Left lung (tissue), 10 donors: Measurements from ENCODE around the gene CDH22. TPM values are rescaled to one million over a fixed set of nuclear protein-coding genes. Genes with fewer than 3 reads are reported as not detected.

ENCODE experiments used
- ATAC-seq: fragments of 200-7000 bp; cut with Tn5 transposase; one replicate; pipeline ENCODE4 v1.9.1; 2020; ENCODE audit warnings: moderate library complexity
- DNase-seq, 4 donors: peaks; one replicate each; pipeline ENCODE4 v3.0.0-alpha.2; 2013 to 2020
- H3K27ac ChIP-seq, 2 donors: fragments of 200-600 bp; sonication (generic) in 1 of 2; one replicate each; pipeline versions ENCODE4 v1.5.0 to v1.8.0; 2020 to 2021
- H3K27me3 ChIP-seq, 2 donors: fragments of 200-600 bp; sonication (generic) in 1 of 2; one replicate each; pipeline versions ENCODE4 v1.5.0 to v1.8.0; 2020 to 2021
- H3K36me3 ChIP-seq, 2 donors: fragments of 200-600 bp; sonication (generic) in 1 of 2; one replicate each; pipeline versions ENCODE4 v1.5.0 to v1.8.0; 2020 to 2021
- H3K4me1 ChIP-seq, 2 donors: fragments of 200-600 bp; one replicate each; pipeline ENCODE4 v1.8.0; 2021
- H3K4me3 ChIP-seq, 2 donors: fragments of 200-600 bp; sonication (generic) in 1 of 2; one replicate each; pipeline versions ENCODE4 v1.5.0 to v1.8.0; 2020 to 2021; ENCODE audit warnings: mild to moderate bottlenecking in 1 of 2
- H3K9me3 ChIP-seq, 2 donors: fragments of 200-600 bp; sonication (generic) in 1 of 2; one replicate each; pipeline versions ENCODE4 v1.5.0 to v1.8.0; 2020 to 2021
- intact Hi-C, 2 donors: fragments of 100-400 bp; cut with DNase I; formaldehyde crosslinking; loops; one replicate each; pipeline versions ENCODE4 v1.11.2 to v1.14.2; 2022
- polyA plus RNA-seq, 6 donors: library from polyadenylated mRNA; unstranded; fragments of 120-200 nt; gene quantifications; one replicate each; pipeline ENCODE4 v1.2.1, GENCODE V29; 2013; ENCODE audit not compliant: insufficient read length in 6 of 6
- total RNA-seq, 2 donors: library from RNA; stranded (reverse); fragmentation: NEBNext Ultra II Directional; extraction: Animal tissue kit (Norgen Biotek cat#: 25700); gene quantifications; one replicate each; pipeline ENCODE4 v1.2.1, GENCODE V29; 2021
- TF ChIP-seq, protein P1 (sequence below), 2 donors: fragments of 200-600 bp; sonication (generic) in 1 of 2; IDR thresholded peaks; one replicate each; pipeline versions ENCODE4 v1.5.0 to v1.8.0; 2021; ENCODE audit warnings: antibody characterized with exemption in 2 of 2
- donor health status: DM: no; HTN: yes; CAD: no.
- donor health status: DM: no; HTN: no; CAD: no.

CDH22 gene
- total and polyA plus RNA-seq, 8 donors: 0.06 to 0.26 (median 0.08) TPM; not detected in 2

DNA sequence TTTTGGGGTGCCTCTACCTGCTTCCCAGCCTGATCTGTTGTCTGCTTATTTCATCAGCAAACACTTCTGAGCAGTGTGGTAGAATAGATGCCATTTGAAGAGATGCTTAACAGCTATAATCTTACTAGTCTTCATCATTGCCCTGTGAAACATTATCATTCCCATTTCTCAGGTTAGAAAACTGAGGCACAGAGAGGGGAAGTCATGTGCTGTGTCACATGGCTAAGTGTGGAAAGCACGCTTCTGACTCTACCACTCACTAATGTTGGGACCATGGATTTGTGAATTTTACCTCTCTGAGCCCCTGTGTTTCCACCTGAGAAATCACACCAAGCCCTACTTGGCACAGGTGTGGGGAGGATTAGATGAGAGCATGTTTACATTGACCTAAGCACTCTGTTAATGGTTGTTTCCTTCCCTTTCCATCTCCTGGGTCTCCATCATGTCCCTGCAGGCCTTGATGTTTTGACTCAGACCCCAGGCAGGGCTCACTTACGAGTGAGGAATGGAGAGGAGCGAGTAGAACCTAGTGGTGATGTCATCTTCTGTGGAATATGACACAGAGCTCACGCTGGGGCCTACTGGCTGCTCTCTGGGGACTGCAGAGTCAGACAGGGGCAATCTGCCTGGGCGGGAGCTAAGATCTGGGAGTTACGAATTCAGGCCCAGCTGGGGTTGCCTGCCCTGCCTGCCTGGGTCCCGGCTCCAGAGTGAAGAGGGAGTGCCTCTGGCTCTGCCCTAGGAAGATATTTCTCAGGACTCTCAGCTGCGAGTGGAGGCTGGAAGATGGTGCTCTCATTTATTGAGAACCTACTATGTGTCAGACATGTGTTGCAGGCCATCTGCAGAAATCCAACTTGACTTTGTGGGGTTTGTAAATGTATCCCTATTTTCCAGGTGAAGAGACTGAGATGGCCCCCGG, 64.3 kb downstream of the CDH22 start:
- TF ChIP-seq, protein P1, sequence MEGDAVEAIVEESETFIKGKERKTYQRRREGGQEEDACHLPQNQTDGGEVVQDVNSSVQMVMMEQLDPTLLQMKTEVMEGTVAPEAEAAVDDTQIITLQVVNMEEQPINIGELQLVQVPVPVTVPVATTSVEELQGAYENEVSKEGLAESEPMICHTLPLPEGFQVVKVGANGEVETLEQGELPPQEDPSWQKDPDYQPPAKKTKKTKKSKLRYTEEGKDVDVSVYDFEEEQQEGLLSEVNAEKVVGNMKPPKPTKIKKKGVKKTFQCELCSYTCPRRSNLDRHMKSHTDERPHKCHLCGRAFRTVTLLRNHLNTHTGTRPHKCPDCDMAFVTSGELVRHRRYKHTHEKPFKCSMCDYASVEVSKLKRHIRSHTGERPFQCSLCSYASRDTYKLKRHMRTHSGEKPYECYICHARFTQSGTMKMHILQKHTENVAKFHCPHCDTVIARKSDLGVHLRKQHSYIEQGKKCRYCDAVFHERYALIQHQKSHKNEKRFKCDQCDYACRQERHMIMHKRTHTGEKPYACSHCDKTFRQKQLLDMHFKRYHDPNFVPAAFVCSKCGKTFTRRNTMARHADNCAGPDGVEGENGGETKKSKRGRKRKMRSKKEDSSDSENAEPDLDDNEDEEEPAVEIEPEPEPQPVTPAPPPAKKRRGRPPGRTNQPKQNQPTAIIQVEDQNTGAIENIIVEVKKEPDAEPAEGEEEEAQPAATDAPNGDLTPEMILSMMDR (IDR thresholded peaks at IDR 0.05): no peak
- intact Hi-C loops: no loop called here
- ATAC-seq: no peak
- Histone ChIP-seq H3K36me3 (no peaks in the 10 kb centered on the region), H3K4me3 (no peak overlapping the region), H3K27ac (no peak overlapping the region), H3K4me1 (no peaks in the 10 kb centered on the region), H3K9me3 (no peaks in the 10 kb centered on the region), H3K27me3 (peaks cover 15 to 99% of the 10 kb centered on the region in 2 donors)
- DNase-seq: no peak

DNA sequence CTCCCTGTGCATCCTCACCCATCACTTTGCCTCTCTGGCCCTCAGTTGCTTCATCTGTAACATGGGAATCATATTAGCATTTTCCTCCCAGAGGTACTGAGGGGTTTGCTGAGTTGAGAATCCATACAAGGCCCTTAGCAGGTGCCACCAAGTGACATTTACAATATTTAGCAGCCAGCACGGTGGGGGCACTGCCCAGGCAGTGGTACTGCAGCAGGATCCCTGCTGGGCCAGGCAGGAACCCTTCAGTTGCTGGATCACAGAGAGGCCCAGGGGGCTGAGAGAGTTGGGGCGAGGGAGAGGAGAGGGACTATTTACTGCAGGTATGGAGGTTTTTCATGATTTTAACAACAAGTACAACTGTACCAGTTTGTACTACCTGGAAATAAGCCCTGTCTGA, 65.9 kb downstream of the CDH22 start:
- Histone ChIP-seq H3K36me3 (no peaks in the 10 kb centered on the region), H3K27ac (no peak overlapping the region), H3K27me3 (peaks cover 13 to 99% of the 10 kb centered on the region in 2 donors), H3K9me3 (no peaks in the 10 kb centered on the region), H3K4me1 (no peaks in the 10 kb centered on the region), H3K4me3 (no peak overlapping the region)
- DNase-seq: no peak
- intact Hi-C loops: no loop called here
- TF ChIP-seq, protein P1 (IDR thresholded peaks at IDR 0.05): no peak
- ATAC-seq: no peak

DNA sequence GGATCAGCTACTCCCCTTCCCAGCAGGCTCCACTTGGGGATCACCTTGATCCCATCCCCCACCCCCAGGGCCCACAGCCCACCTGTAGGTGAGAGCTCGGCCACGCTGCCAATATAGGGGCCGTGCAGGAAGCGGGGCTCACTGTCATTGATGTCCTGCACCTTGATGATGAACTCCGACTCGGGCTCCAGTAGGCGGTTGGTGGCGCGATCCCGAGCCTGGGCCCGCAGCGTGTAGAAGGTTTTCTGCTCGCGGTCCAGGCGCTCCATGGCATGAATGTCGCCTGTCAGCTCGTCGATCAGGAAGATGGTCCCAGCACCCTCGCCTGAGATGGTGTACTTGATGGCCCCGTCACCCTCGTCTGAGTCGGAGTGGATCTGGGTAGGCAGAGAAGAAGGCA, 67.4 kb downstream of the CDH22 start:
- TF ChIP-seq, protein P1 (IDR thresholded peaks at IDR 0.05): no peak
- H3K9me3 ChIP-seq: no peaks in the 10 kb centered on the region
- no peak overlapping the region for H3K27ac ChIP-seq
- H3K36me3 ChIP-seq: no peaks in the 10 kb centered on the region
- no peaks in the 10 kb centered on the region for H3K4me1 ChIP-seq
- ATAC-seq (no peak), DNase-seq (no peak)
- H3K4me3 ChIP-seq: no peak overlapping the region
- intact Hi-C loops: no loop called here
- H3K27me3 ChIP-seq: peaks cover 0 to 94% of the 10 kb centered on the region in 2 donors

DNA sequence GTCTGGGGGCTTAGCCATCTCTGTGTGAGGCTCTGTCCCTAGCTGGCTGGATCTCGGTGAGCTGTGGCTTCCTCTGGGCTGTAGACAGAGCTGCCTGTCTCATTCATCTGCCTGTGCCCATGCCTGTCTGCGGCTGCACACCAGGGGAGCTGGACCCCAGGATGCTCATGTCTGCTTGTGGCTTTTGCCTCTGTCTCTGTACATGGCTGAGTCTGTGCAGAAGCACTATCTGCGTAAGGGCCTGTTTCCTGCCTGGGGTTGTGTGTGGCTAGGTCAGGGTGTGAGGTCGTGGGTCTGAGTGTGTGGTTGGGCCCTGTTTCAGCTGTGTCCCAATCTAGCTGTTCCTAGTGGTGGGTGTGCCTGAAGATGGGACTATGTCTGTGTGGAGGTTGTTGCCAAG, 68.2 kb downstream of the CDH22 start:
- Histone ChIP-seq H3K4me1 (no peaks in the 10 kb centered on the region), H3K9me3 (no peaks in the 10 kb centered on the region), H3K4me3 (no peak overlapping the region), H3K27ac (no peak overlapping the region), H3K36me3 (no peaks in the 10 kb centered on the region), H3K27me3 (peaks cover 0 to 86% of the 10 kb centered on the region in 2 donors)
- ATAC-seq (no peak), DNase-seq (no peak)
- intact Hi-C loops: no loop called here
- TF ChIP-seq, protein P1 (IDR thresholded peaks at IDR 0.05): no peak

DNA sequence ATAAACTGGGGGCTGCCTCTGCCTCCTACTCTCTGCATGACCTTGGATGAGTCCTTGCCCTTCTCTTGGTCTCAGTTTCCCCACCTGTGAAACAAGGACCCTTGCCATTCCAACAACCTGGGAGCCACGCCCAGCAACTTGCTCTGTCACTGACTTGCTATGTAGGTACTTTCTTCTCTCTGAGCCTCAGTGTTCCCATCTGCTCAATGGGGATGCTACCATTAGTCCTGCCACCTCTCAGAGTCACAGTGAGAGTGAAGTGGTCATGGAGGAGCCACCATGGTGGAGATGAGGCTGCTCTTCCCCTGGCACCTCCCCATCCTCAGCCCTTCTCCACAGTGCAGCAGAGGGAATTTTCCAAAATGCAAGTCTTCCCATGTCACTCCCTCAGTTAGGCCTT, 70.6 kb downstream of the CDH22 start:
- no peaks in the 10 kb centered on the region for H3K4me1 ChIP-seq
- no peak overlapping the region for H3K27ac ChIP-seq
- H3K9me3 ChIP-seq: no peaks in the 10 kb centered on the region
- intact Hi-C loops: no loop called here
- H3K36me3 ChIP-seq: no peaks in the 10 kb centered on the region
- no peak overlapping the region for H3K4me3 ChIP-seq
- no peak for ATAC-seq
- DNase-seq: no peak
- TF ChIP-seq, protein P1 (IDR thresholded peaks at IDR 0.05): no peak
- peaks cover 4 to 76% of the 10 kb centered on the region in 2 donors for H3K27me3 ChIP-seq
